Prostate gland (tissue), 2 donors: ENCODE results near the gene ADNP. TPM values are rescaled to one million over a fixed set of nuclear protein-coding genes. Genes with fewer than 3 reads are reported as not detected.

Experiments
- DNase-seq: peaks from one replicate; pipeline ENCODE4 v3.0.0-alpha.2; 2019; ENCODE audit warnings: low spot score
- H3K27ac ChIP-seq, 2 donors: fragments of 200-600 bp; sonication (generic); 2 replicates each; pipeline ENCODE4 v1.5.1; 2017 to 2019
- H3K27me3 ChIP-seq: fragments of 200-600 bp; sonication (generic); replicated peaks from 2 replicates; pipeline ENCODE4 v1.5.1; 2019; ENCODE audit not compliant: insufficient read depth
- H3K36me3 ChIP-seq, 2 donors: fragments of 200-600 bp; sonication (generic); 1 replicate in 1 of 2; 2 replicates in 1 of 2; pipeline versions ENCODE4 v1.5.1 to v1.8.1; 2017 to 2019
- H3K4me1 ChIP-seq: fragments of 200-600 bp; sonication (generic); replicated peaks from 2 replicates; pipeline ENCODE4 v1.5.1; 2019
- H3K4me3 ChIP-seq, 2 donors: fragments of 200-600 bp; sonication (generic); 2 replicates each; pipeline ENCODE4 v1.5.1; 2017 to 2019
- H3K9me3 ChIP-seq: fragments of 200-600 bp; sonication (generic); 2 replicates; pipeline ENCODE4 v1.5.1; 2017
- CTCF ChIP-seq, 4 experiments: fragments of 200-600 bp in 2 of 4; fragments of 450-650 bp in 2 of 4; sonication (generic) in 2 of 4; IDR thresholded peaks; 1 replicate in 3 of 4; 2 replicates in 1 of 4; pipeline ENCODE4 v1.5.1; 2016 to 2019; ENCODE audit warnings: antibody characterized with exemption in 4 of 4, mild to moderate bottlenecking in 2 of 4, moderate library complexity in 2 of 4
- POLR2A ChIP-seq: fragments of 450-650 bp; IDR thresholded peaks from one replicate; pipeline ENCODE4 v1.6.1; 2016; ENCODE audit warnings: antibody characterized with exemption, mild to moderate bottlenecking
- POLR2AphosphoS5 ChIP-seq: sonication (generic); formaldehyde crosslinking; IDR thresholded peaks from one replicate; pipeline ENCODE4 v1.6.1; 2017; ENCODE audit warnings: antibody characterized with exemption
- WGBS: methylation state at CpG from one replicate; pipeline ENCODE4 v1.1.5; 2018; 5-methylcytosine and 5-hydroxymethylcytosine counted together
- intact Hi-C: fragments of 100-400 bp; cut with DNase I; formaldehyde crosslinking; loops from one replicate; pipeline ENCODE4 v1.14.2; 2022
- total RNA-seq, 2 donors: library from RNA; depleted of rRNA; stranded (reverse); fragments of >200 nt; gene quantifications; one replicate each; pipeline ENCODE4 v1.1.0, GENCODE V29; 2016

ADNP gene
- total RNA-seq, 2 donors from 2014 or later, result 46.8 to 84.7 TPM

- 72% methylated on average over 3 of the region's 3 CpGs for WGBS
- H3K27ac ChIP-seq, result no peak overlapping the region
- DNase-seq, result no peak
- H3K4me3 ChIP-seq, result no peak overlapping the region
- H3K27me3 ChIP-seq, result no peaks in the 10 kb centered on the region
- TF ChIP-seq POLR2A, result no peak
- no peak for TF ChIP-seq CTCF (IDR thresholded peaks at IDR 0.05)
- no peak for TF ChIP-seq POLR2AphosphoS5
- no peaks in the 10 kb centered on the region for H3K36me3 ChIP-seq
- intact Hi-C loops, result no loop called here
- no peaks in the 10 kb centered on the region for H3K4me1 ChIP-seq
- no peaks in the 10 kb centered on the region for H3K9me3 ChIP-seq
Measured at GRCh38 chr20:50911030-50911429, 20.2 kb downstream of the ADNP start.

- no peak for TF ChIP-seq CTCF (IDR thresholded peaks at IDR 0.05)
- TF ChIP-seq POLR2AphosphoS5, result no peak
- Histone ChIP-seq H3K9me3 (no peaks in the 10 kb centered on the region), H3K4me3 (no peak overlapping the region), H3K4me1 (no peaks in the 10 kb centered on the region), H3K27me3 (no peaks in the 10 kb centered on the region), H3K27ac (no peak overlapping the region), H3K36me3 (no peaks in the 10 kb centered on the region)
- intact Hi-C loops, result no loop called here
- WGBS, result 77% methylated on average over 3 of the region's 3 CpGs
- no peak for DNase-seq
Measured at GRCh38 chr20:50909413-50909812, 21.8 kb downstream of the ADNP start.

- DNase-seq, result no peak
- Histone ChIP-seq H3K27me3 (no peaks in the 10 kb centered on the region), H3K27ac (no peak overlapping the region), H3K9me3 (no peaks in the 10 kb centered on the region), H3K4me3 (no peak overlapping the region), H3K36me3 (no peaks in the 10 kb centered on the region), H3K4me1 (no peaks in the 10 kb centered on the region)
- 73% methylated on average over 6 of the region's 6 CpGs for WGBS
- intact Hi-C loops, result no loop called here
- TF ChIP-seq CTCF (IDR thresholded peaks at IDR 0.05), result no peak
- TF ChIP-seq POLR2A, result no peak
- no peak for TF ChIP-seq POLR2AphosphoS5
Measured at GRCh38 chr20:50904067-50904570, 27.1 kb downstream of the ADNP start.

GRCh38 chr20:50903353-50904051 lies 27.7 kb downstream of the ADNP start:
- DNase-seq, result no peak
- no peak overlapping the region for H3K27ac ChIP-seq
- TF ChIP-seq POLR2A, result no peak
- no peak for TF ChIP-seq POLR2AphosphoS5
- no peak for TF ChIP-seq CTCF (IDR thresholded peaks at IDR 0.05)
- intact Hi-C loops, result no loop called here
- no peaks in the 10 kb centered on the region for H3K4me1 ChIP-seq
- H3K27me3 ChIP-seq, result no peaks in the 10 kb centered on the region
- H3K4me3 ChIP-seq, result no peak overlapping the region
- no peaks in the 10 kb centered on the region for H3K36me3 ChIP-seq
- no peaks in the 10 kb centered on the region for H3K9me3 ChIP-seq
- WGBS, result 78% methylated on average over 8 of the region's 8 CpGs

- 93% methylated on average over 1 of the region's 1 CpG for WGBS
Measured at GRCh38 chr20:50901301-50901700, 29.9 kb downstream of the ADNP start.

More at GRCh38 chr20:50901301-50901700, 29.9 kb downstream of the ADNP start:
- intact Hi-C loops, result no loop called here
- TF ChIP-seq POLR2AphosphoS5 (no peak), CTCF (IDR thresholded peaks at IDR 0.05) (no peak), POLR2A (no peak)
- H3K27me3 ChIP-seq, result no peaks in the 10 kb centered on the region
- H3K4me1 ChIP-seq, result no peaks in the 10 kb centered on the region
- no peaks in the 10 kb centered on the region for H3K36me3 ChIP-seq
- no peak overlapping the region for H3K4me3 ChIP-seq
- no peak for DNase-seq
- H3K27ac ChIP-seq, result no peak overlapping the region
- no peaks in the 10 kb centered on the region for H3K9me3 ChIP-seq
